ENCODE measurements around the gene ELP5.
A peak's percentile ranks its signal among the peaks of the same experiment; 100 is the strongest.

Gene ELP5

DNA sequence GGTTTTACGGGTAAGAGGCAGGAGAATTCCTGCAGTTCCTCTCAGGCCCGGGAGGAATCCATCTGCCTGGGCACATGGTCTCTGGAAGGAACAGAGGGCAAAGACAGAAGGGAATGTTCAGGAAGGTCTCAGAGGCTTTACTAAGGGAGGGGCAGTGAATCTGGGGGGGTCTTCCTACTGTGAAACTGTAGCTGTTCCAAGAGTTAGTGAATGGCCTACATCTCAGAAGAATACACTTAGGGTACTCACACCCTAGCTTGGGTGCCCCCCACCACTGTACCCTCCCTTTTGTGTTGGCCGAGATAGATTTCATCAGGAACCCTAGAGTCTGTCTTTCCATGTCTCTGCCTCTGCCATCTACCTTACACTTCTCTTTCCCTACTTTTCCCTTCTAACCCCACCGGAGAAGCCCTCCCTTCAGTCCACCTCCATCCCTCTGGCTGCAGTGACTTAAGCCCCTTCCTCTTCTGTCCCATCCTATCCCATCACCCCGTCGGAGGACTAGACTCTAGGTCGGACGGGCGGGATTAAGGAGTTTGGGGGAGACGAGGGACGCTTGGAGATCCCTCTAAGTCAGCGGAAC lies 32.7 kb upstream of the ELP5 start:
- no peak for FAIRE-seq

GRCh38 chr17:7219812-7220592 lies 32.0 kb upstream of the ELP5 start, which contains the start of the genes ACADVL and DLG4:
TSS of gene ACADVL (plus strand) at chr17:7219938. CDS start at chr17:7219985, 47 bp downstream.
TSS of gene DLG4 (minus strand) at chr17:7219836.
- peak; percentile 62 for FAIRE-seq

DNA sequence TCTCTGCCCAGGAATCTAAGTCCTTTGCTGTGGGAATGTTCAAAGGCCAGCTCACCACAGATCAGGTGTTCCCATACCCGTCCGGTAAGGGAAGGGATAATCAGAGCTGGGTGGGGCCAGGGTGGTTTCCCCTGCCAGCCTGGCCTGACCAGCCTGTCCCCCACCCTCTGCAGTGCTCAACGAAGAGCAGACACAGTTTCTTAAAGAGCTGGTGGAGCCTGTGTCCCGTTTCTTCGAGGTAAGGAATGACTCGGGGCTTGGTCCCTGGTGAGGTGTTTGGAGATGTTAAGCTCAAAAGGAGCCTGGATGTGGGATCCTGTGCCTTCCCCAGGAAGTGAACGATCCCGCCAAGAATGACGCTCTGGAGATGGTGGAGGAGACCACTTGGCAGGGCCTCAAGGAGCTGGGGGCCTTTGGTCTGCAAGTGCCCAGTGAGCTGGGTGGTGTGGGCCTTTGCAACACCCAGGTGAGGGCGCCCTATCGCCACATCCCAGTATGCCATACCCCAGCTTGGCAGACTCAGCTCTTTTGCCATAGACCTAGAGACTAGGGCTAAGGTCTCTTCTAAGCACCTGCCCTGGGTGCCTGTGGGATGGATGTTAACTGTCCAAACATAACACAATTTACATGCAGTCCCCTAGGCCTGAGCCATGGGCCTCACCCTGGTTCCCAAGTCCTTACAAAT lies 31.3 kb upstream of the ELP5 start:
- no peak for FAIRE-seq

GRCh38 chr17:7221278-7222092 lies 30.5 kb upstream of the ELP5 start:
- no peak for FAIRE-seq

DNA sequence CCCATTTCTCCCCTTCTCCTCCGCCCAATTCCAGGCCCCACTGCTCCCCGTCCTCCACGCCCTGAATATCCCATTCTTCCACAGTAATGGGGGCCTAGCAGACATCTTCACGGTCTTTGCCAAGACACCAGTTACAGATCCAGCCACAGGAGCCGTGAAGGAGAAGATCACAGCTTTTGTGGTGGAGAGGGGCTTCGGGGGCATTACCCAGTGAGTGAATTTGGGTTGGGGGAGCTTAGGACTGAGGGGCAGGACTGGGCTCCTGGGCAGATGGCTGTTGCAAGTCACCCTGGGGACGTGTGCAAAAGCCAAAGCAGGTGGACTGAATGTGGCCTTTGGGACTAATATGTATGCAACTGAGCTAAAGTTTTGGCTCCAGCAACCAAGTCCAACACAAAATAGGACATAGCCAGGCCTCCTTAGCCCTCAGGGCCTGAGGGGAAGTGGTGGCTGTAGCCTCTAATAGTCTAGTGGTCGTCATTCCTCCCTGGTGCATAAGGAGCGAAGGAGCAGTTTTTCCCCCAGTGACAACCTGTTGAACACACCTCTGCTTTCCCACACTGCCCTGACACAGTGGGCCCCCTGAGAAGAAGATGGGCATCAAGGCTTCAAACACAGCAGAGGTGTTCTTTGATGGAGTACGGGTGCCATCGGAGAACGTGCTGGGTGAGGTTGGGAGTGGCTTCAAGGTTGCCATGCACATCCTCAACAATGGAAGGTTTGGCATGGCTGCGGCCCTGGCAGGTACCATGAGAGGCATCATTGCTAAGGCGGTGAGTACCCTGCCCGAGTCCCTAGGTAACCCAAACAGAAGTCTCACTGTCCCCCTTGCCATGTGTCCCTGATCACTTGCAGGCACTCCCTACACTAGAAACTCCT lies 29.7 kb upstream of the ELP5 start:
- no peak for FAIRE-seq

DNA sequence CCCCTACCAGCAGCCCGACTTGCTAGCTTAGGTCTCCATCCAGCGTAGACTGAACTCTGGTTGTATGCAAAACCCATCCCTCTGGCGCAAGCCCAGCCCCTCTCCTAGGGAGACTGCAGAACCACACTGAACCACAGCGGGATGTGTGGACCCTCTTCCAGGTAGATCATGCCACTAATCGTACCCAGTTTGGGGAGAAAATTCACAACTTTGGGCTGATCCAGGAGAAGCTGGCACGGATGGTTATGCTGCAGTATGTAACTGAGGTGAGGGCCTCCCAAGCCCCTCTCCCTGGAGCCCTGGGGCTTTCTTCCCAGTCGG lies 29.1 kb upstream of the ELP5 start:
- FAIRE-seq: no peak

GRCh38 chr17:7223375-7223774 lies 28.6 kb upstream of the ELP5 start:
- no peak for FAIRE-seq

GRCh38 chr17:7224110-7224509 lies 27.9 kb upstream of the ELP5 start:
- no peak for FAIRE-seq

DNA sequence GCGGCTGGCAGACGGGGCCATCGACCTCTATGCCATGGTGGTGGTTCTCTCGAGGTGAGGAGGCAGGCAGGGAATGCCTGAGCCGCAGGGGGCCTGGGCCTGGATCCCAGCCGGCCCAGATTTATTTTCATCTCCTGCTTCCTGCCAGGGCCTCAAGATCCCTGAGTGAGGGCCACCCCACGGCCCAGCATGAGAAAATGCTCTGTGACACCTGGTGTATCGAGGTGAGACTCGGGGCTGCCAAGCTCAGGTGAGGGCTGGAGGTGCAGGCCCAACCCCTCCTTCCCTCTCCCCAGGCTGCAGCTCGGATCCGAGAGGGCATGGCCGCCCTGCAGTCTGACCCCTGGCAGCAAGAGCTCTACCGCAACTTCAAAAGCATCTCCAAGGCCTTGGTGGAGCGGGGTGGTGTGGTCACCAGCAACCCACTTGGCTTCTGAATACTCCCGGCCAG lies 27.3 kb upstream of the ELP5 start:
- FAIRE-seq: no peak

- FAIRE-seq: no peak
Measured at GRCh38 chr17:7225711-7226331, 26.2 kb upstream of the ELP5 start.

DNA sequence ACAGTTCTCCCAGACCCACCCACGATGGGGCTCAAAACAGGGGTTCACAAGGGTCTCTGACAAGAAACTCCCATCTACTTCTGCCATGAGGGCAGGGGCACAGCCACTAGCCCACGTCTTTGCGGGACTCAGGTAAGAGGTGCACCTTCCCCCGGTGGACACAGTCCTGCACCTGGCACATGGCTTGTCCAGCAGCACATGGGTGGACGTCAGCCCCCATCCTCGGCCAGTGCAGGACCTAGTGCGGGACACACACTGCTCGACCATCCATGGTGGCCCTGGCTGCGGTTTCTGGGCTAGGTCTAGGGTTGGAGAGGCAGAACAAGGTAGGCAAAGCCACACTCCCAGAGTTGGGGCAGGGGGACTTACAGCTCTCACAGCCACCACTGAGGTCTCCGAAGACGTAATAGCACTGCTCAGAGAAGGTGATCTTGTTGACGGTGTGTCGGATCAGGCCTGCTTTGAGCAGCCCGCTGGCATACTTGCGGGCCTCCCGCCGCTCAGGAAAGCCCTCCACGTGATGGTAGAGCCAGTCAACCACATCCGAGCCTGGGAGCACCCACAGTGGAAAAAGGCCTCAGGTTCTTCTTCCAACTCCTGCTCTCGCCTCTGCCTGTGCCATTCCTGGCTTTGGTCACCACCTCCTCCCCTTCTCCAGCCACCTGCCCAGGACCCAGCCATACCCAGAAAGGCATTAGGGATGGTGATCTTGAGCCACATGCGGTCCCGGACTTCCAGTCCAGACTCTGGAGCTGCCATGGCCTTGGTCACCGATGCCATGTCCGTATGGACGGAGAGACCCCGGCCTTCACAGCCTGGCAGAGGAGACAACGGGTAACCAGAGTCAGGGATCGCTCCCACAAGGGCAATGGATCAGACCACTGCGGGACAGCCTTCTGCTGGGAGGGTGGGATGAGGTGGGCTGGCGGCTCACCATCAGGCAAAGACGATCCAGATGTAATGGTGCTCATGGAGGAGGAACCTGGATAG lies 25.0 kb upstream of the ELP5 start:
- FAIRE-seq: no peak

GRCh38 chr17:7228920-7229319 lies 23.1 kb upstream of the ELP5 start:
- FAIRE-seq: no peak

GRCh38 chr17:7229504-7229903 lies 22.5 kb upstream of the ELP5 start:
- no peak for FAIRE-seq

- FAIRE-seq: no peak
Measured at GRCh38 chr17:7232114-7232513, 19.9 kb upstream of the ELP5 start.

GRCh38 chr17:7233701-7234082 lies 18.3 kb upstream of the ELP5 start:
- no peak for FAIRE-seq

DNA sequence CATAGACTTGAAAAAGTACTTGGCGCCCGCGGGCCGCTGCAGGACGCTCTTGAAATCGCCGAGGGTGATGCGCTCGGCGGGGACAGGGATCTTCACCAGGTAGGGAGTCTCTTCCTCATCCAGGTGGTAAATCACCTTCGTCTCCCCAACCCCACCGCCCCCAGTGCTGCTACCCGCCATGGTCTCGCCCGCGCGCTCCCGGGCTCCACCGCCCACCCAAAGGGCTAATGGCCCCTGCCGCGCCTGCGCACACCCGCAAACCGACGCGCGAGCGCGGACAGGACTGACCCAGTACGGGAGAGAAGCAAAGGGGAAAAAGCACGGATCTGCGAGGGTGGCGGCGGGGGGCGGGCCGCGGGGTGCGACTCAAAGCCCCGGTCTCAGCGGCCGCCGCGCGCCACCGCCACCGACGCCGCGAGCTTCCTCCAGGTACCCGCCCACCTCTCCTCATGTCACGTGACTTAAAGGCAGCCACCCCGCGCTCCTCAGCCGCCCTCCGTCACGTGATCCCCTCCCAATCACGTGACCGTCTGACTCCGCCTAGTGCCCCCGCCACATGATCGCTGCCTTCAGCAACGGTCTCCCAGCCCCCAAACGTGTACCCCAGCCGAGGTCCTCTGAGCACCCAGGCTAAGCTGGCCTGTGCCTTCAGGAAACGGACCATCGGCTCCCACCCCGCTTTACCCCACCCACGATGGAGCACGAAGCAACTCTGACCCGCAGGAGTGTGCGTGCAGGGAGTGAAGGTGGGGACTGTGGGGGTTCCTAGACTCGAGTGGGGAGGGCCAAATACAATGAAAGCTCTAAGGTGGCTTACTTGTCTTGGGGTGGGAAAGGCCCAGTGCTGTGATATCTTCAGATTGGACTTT lies 17.7 kb upstream of the ELP5 start, which contains the start of gene DVL2:
TSS of gene DVL2 (minus strand) at position 435 of the 869 bp plus-strand sequence. CDS start at position 180, 255 bp downstream.
- no peak for FAIRE-seq

- no peak for FAIRE-seq
Measured at GRCh38 chr17:7235693-7236665, 16.0 kb upstream of the ELP5 start.

DNA sequence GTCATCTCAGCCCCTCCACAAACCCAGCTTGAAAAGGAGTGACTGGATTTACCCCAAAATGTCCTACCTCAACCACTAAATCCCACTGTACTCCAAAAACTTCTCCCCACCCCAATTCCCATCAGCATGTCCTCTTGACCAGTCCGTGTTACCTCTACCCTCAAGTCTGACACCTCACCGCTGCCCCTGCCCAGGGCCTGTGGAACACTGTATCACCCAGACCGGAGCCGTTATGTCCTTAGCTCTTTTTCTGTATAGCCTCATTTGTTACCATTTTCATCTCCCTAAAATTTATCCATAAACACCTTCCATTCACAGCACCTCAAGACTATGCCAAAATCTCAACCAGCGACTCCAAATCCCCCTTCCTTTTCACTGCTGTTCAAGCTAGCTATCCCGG lies 15.2 kb upstream of the ELP5 start:
- FAIRE-seq: no peak
